Measurements from ENCODE around the gene SALL3. TPM values are rescaled to one million over a fixed set of nuclear protein-coding genes. Genes with fewer than 3 reads are reported as not detected.
A peak's percentile ranks its signal among the peaks of the same experiment; 100 is the strongest.

Gene SALL3
- total RNA-seq, 3 donors from 2014 or later (not counting 1 experiment from before 2014, with no cell fraction given) = not detected

DNA sequence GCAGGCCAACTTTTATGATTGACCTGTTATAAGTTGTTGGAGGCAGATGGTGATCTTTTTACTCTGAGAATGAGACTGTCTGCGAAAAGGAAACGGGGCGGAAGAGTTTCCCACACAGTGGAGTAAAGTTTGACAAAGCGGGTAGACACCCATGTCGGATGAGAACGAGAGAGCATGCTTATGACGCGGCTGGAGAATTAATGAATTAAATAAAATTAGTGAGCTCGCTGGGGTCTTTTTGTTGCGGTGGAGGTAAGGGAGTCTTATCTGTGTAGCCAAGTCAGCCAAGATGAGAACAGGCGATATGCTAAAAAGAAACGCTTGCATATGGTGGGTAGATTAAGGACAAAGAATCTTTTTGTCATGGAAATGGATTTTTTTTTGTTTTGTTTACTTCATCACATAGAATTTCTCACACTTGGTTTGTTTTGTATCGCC is 1.8 kb downstream of the SALL3 start:
- Mint-ChIP-seq H3K27ac (no peak overlapping the region), H3K36me3 (no peaks in the 10 kb centered on the region), H3K4me3 (peak overlapping the region; percentile 55), H3K27me3 (ENCODE audit: low read depth in 2 of 2) (peaks cover 54 to 67% of the 10 kb centered on the region in 2 donors), H3K9me3 (no peaks in the 10 kb centered on the region), H3K4me1 (peaks cover 5 to 7% of the 10 kb centered on the region in 2 donors)
- intact Hi-C loops (cut with micrococcal nuclease) = loop anchor here (10.0 kb wide), 1 partner anchor 263 kb away; no protein-coding TSS in a partner anchor
- no peak overlapping the region for H3K27ac ChIP-seq (ENCODE audit: low read length)
- TF ChIP-seq, protein P1, sequence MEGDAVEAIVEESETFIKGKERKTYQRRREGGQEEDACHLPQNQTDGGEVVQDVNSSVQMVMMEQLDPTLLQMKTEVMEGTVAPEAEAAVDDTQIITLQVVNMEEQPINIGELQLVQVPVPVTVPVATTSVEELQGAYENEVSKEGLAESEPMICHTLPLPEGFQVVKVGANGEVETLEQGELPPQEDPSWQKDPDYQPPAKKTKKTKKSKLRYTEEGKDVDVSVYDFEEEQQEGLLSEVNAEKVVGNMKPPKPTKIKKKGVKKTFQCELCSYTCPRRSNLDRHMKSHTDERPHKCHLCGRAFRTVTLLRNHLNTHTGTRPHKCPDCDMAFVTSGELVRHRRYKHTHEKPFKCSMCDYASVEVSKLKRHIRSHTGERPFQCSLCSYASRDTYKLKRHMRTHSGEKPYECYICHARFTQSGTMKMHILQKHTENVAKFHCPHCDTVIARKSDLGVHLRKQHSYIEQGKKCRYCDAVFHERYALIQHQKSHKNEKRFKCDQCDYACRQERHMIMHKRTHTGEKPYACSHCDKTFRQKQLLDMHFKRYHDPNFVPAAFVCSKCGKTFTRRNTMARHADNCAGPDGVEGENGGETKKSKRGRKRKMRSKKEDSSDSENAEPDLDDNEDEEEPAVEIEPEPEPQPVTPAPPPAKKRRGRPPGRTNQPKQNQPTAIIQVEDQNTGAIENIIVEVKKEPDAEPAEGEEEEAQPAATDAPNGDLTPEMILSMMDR (IDR thresholded peaks at IDR 0.05) = no peak
- no peaks in the 10 kb centered on the region for H3K9me3 ChIP-seq (ENCODE audit: control insufficient read depth, insufficient read depth, low read length)
- WGBS (ENCODE audit: insufficient coverage) = 16% methylated on average over 12 of the region's 13 CpGs
- H3K36me3 ChIP-seq (ENCODE audit: control insufficient read depth, insufficient read depth, low read length) = no peaks in the 10 kb centered on the region
- peaks cover 45% of the 10 kb centered on the region for H3K27me3 ChIP-seq (ENCODE audit: control insufficient read depth, insufficient read depth, low read length)
- H3K4me1 ChIP-seq (ENCODE audit: control insufficient read depth, insufficient read depth, low read length) = peaks cover 3% of the 10 kb centered on the region
- H3K4me3 ChIP-seq (ENCODE audit: low read length) = no peak overlapping the region
- ATAC-seq (no peak), DNase-seq (no peak)

DNA sequence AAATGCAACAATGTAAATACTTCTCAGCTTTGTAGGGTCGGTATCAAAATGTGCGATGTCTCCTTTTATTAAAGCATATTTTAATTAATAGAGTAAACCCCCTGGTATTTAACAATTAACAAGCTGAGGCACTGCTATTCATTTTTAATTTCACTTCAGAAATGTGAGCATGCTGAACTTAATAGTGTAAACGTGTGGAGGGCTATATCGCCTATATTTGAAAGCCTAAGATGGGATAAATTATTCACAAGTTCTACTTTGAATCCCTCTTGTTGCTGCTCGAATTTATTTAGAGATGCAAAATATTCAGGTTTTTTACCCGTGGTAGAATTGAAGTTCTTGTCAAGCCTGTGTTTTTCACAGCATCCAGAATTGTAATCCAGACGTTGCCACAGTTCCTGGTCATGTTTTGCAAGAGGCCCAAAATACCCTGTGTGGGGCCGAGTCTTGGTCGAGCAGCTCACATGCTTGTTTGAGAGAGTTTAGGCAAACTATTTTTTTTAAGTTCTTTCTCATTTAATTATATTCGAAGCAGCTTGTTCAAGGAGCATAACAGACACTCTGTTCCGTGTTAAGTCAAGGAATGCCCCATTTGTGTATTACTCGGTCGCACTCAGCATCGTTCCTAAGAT is 2.5 kb downstream of the SALL3 start:
- Mint-ChIP-seq H3K4me3 (peak overlapping the region; percentile 9), H3K9me3 (no peaks in the 10 kb centered on the region), H3K27me3 (ENCODE audit: low read depth in 2 of 2) (peaks cover 51 to 63% of the 10 kb centered on the region in 2 donors), H3K27ac (no peak overlapping the region), H3K4me1 (peaks cover 5 to 7% of the 10 kb centered on the region in 2 donors), H3K36me3 (no peaks in the 10 kb centered on the region)
- intact Hi-C loops (cut with micrococcal nuclease) = loop anchor here (10.0 kb wide), 1 partner anchor 263 kb away; no protein-coding TSS in a partner anchor
- H3K4me3 ChIP-seq (ENCODE audit: low read length) = no peak overlapping the region
- no peaks in the 10 kb centered on the region for H3K36me3 ChIP-seq (ENCODE audit: control insufficient read depth, insufficient read depth, low read length)
- DNase-seq (no peak), ATAC-seq (no peak)
- WGBS (ENCODE audit: insufficient coverage) = 8% methylated on average over 9 of the region's 14 CpGs
- H3K27ac ChIP-seq (ENCODE audit: low read length) = no peak overlapping the region
- no peaks in the 10 kb centered on the region for H3K9me3 ChIP-seq (ENCODE audit: control insufficient read depth, insufficient read depth, low read length)
- H3K4me1 ChIP-seq (ENCODE audit: control insufficient read depth, insufficient read depth, low read length) = peaks cover 3% of the 10 kb centered on the region
- TF ChIP-seq, protein P1 (IDR thresholded peaks at IDR 0.05) = no peak
- peaks cover 48% of the 10 kb centered on the region for H3K27me3 ChIP-seq (ENCODE audit: control insufficient read depth, insufficient read depth, low read length)

DNA sequence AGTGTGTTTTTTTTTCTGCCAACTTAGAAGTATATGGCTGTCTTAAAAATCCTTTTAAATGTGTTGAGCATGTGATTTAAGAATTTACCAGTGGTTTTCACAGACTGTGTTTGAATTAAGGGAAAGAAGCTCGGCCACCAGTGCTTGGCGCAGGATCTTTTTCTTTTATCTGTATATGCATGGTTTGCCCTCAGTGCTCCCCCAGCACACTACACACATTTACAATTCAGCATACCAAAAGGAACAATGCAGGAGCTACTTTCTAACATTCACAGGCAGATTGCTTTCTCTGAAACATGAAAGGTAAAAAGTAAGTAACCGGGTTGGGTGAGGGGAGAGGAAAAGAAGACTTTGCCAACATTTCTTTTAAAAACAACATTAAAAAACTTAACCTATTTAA is 3.9 kb downstream of the SALL3 start:
- H3K4me1 Mint-ChIP-seq = peaks cover 5 to 7% of the 10 kb centered on the region in 2 donors
- Histone ChIP-seq H3K27me3 (ENCODE audit: control insufficient read depth, insufficient read depth, low read length) (peaks cover 49% of the 10 kb centered on the region), H3K4me3 (ENCODE audit: low read length) (no peak overlapping the region), H3K36me3 (ENCODE audit: control insufficient read depth, insufficient read depth, low read length) (no peaks in the 10 kb centered on the region), H3K4me1 (ENCODE audit: control insufficient read depth, insufficient read depth, low read length) (peaks cover 3% of the 10 kb centered on the region), H3K9me3 (ENCODE audit: control insufficient read depth, insufficient read depth, low read length) (no peaks in the 10 kb centered on the region), H3K27ac (ENCODE audit: low read length) (no peak overlapping the region)
- no peak overlapping the region for H3K4me3 Mint-ChIP-seq
- no peak for DNase-seq
- H3K27me3 Mint-ChIP-seq (ENCODE audit: low read depth in 2 of 2) = peaks cover 54 to 61% of the 10 kb centered on the region in 2 donors
- intact Hi-C loops (cut with micrococcal nuclease) = loop anchor here (10.0 kb wide), 1 partner anchor 261 kb away; no protein-coding TSS in a partner anchor
- TF ChIP-seq, protein P1 (IDR thresholded peaks at IDR 0.05) = no peak
- H3K9me3 Mint-ChIP-seq = no peaks in the 10 kb centered on the region
- no CpG with 5 or more reads among the region's 3 CpGs for WGBS (ENCODE audit: insufficient coverage)
- H3K36me3 Mint-ChIP-seq = no peaks in the 10 kb centered on the region
- no peak overlapping the region for H3K27ac Mint-ChIP-seq
- no peak for ATAC-seq
